Endothelial cell of umbilical vein (primary cell): ENCODE results near the gene CALCOCO2. TPM values are rescaled to one million over a fixed set of nuclear protein-coding genes. Genes with fewer than 3 reads are reported as not detected.

Experiments
- BruUV-seq: library from RNA; stranded (reverse); fragments of 400-500 nt; replicated peaks from 2 replicates; lab custom pipeline; 2021; lab: Mats Ljungman, UMichigan
- CTCF ChIA-PET: fragments of 300-600, 350-600 bp; sonication (Branson Sonifier 250); formaldehyde crosslinking; loops from one replicate; lab custom pipeline; 2021; ENCODE audit warnings: antibody characterized with exemption, inconsistent platforms; lab: Charles Lee
- POLR2A ChIA-PET: fragments of 300-600, 350-600 bp; sonication (Branson Sonifier 250); formaldehyde crosslinking; loops from one replicate; lab custom pipeline; 2021; ENCODE audit warnings: antibody characterized with exemption, inconsistent platforms; lab: Charles Lee
- DNase-seq: peaks from one replicate; pipeline ENCODE4 v3.0.0-alpha.2; 2011; ENCODE audit warnings: low read depth, low spot score
- FAIRE-seq: peaks from 2 replicates; lab custom pipeline; 2011; peaks lifted over from hg19 to GRCh38; lab: Jason Lieb, UNC
- H2AFZ ChIP-seq: 2 replicates; pipeline ENCODE4 v1.6.0; 2012; ENCODE audit warnings: low read depth, low read length, control low read depth, inconsistent platforms
- H3K27ac ChIP-seq: 2 replicates; pipeline ENCODE4 v1.5.1; 2011; ENCODE audit warnings: low read depth, mild to moderate bottlenecking, control low read depth, low read length, moderate library complexity; ENCODE audit not compliant: insufficient read depth
- H3K27me3 ChIP-seq, 2 experiments: 2 replicates each; pipeline versions ENCODE4 v1.6.0 to v1.6.1; 2011; ENCODE audit warnings: low read length in 2 of 2, mixed read lengths in 1 of 2; ENCODE audit not compliant: control insufficient read depth in 2 of 2, insufficient read depth in 2 of 2
- H3K36me3 ChIP-seq, 2 experiments: 2 replicates in 1 of 2; 3 replicates in 1 of 2; pipeline ENCODE4 v1.5.1; 2011; ENCODE audit warnings: low read length in 2 of 2, mild to moderate bottlenecking in 1 of 2, moderate library complexity in 1 of 2; ENCODE audit not compliant: control insufficient read depth in 2 of 2, insufficient read depth in 2 of 2; ENCODE audit errors: extremely low read depth in 1 of 2
- H3K4me1 ChIP-seq: 3 replicates; pipeline ENCODE4 v1.5.1; 2011; ENCODE audit warnings: mild to moderate bottlenecking, low read length; ENCODE audit not compliant: control insufficient read depth, insufficient read depth; ENCODE audit errors: extremely low read depth
- H3K4me2 ChIP-seq: 2 replicates; pipeline ENCODE4 v1.6.1; 2011; ENCODE audit warnings: low read length, control low read depth, mixed read lengths; ENCODE audit not compliant: insufficient read depth
- H3K4me3 ChIP-seq, 3 experiments: fragments of 200-600 bp in 1 of 3; sonication (generic), shearing (Covaris generic) in 1 of 3; replicated peaks in 1 of 3; 2 replicates each; pipeline ENCODE4 v1.5.1; 2011 to 2016; ENCODE audit warnings: control low read depth in 3 of 3, low read length in 3 of 3, mild to moderate bottlenecking in 2 of 3, inconsistent platforms in 1 of 3, low read depth in 1 of 3, moderate library complexity in 1 of 3; ENCODE audit not compliant: insufficient read depth in 1 of 3
- H3K79me2 ChIP-seq: 2 replicates; pipeline ENCODE4 v1.6.0; 2012; ENCODE audit warnings: low read length, inconsistent platforms; ENCODE audit not compliant: control insufficient read depth, insufficient read depth
- H3K9ac ChIP-seq: replicated peaks from 2 replicates; pipeline ENCODE3; 2011; ENCODE audit warnings: low read length, control low read depth; ENCODE audit not compliant: insufficient read depth; ENCODE audit errors: extremely low read depth
- H3K9me1 ChIP-seq: replicated peaks from 3 replicates; pipeline ENCODE4 v1.6.0; 2011; ENCODE audit warnings: mild to moderate bottlenecking, low read length; ENCODE audit not compliant: control insufficient read depth, insufficient read depth; ENCODE audit errors: extremely low read depth
- H3K9me3 ChIP-seq: replicated peaks from 2 replicates; pipeline ENCODE4 v1.5.1; 2012; ENCODE audit warnings: low read length, inconsistent platforms; ENCODE audit not compliant: control insufficient read depth, insufficient read depth
- H4K20me1 ChIP-seq: replicated peaks from 2 replicates; pipeline ENCODE3; 2011; ENCODE audit warnings: mild to moderate bottlenecking, low read length; ENCODE audit not compliant: control insufficient read depth, insufficient read depth; ENCODE audit errors: extremely low read depth
- EZH2 ChIP-seq: IDR thresholded peaks from 2 replicates; pipeline ENCODE4 v1.6.1; 2012; ENCODE audit warnings: borderline replicate concordance, low read depth, mild to moderate bottlenecking, moderate library complexity, low read length, inconsistent platforms; ENCODE audit not compliant: severe bottlenecking
- FOS ChIP-seq: IDR thresholded peaks from 2 replicates; pipeline ENCODE4 v1.6.1; 2011; ENCODE audit warnings: mild to moderate bottlenecking, low read length, moderate library complexity, borderline replicate concordance; ENCODE audit not compliant: insufficient read depth
- GATA2 ChIP-seq: IDR thresholded peaks from 2 replicates; pipeline ENCODE4 v1.7.0; 2011; ENCODE audit warnings: low read depth, mild to moderate bottlenecking, moderate library complexity, mixed read lengths, low read length; ENCODE audit not compliant: insufficient read length, insufficient read depth
- JUN ChIP-seq: IDR thresholded peaks from 2 replicates; pipeline ENCODE4 v1.6.1; 2011; ENCODE audit warnings: borderline replicate concordance, low read depth; ENCODE audit not compliant: insufficient read length, insufficient read depth
- MYC ChIP-seq: IDR thresholded peaks from one replicate; pipeline ENCODE4 v1.6.1; 2011; ENCODE audit warnings: mild to moderate bottlenecking, low read depth, low read length
- POLR2A ChIP-seq: IDR thresholded peaks from 2 replicates; pipeline ENCODE4 v1.6.1; 2012; ENCODE audit warnings: low read depth, mild to moderate bottlenecking, control low read depth, low read length
- POLR2AphosphoS5 ChIP-seq: IDR thresholded peaks from 2 replicates; pipeline ENCODE4 v1.6.1; 2012; ENCODE audit warnings: low read depth, mild to moderate bottlenecking, control low read depth, low read length, moderate library complexity; ENCODE audit not compliant: insufficient read depth
- dilution Hi-C: fragments of 300-500 bp; cut with MboI; formaldehyde crosslinking; loops from one replicate; pipeline ENCODE4 v1.15.0; 2019; ENCODE audit warnings: low sequenced_read_pairs; ENCODE audit not compliant: extremely low pct_ligation_motif_present
- intact Hi-C: fragments of 100-400 bp; cut with micrococcal nuclease; formaldehyde crosslinking; loops from one replicate; pipeline ENCODE4 v1.10.0; 2022
- polyA plus RNA-seq, 4 experiments: library from polyadenylated mRNA; depleted of rRNA in 3 of 4; stranded (reverse) in 3 of 4; unstranded in 1 of 4; fragments of >200 nt; gene quantifications; 2 replicates each; pipeline versions ENCODE4 v1.2.1 to v1.2.3, GENCODE V29; 2011 to 2012; ENCODE audit warnings: missing spikeins in 1 of 4
- total RNA-seq: library from RNA; stranded (reverse); gene quantifications from 2 replicates; pipeline ENCODE4 v1.2.3, GENCODE V29; 2021
- TF ChIP-seq, protein P1 (sequence below), 2 donors: IDR thresholded peaks; 1 replicate in 1 of 2; 2 replicates in 1 of 2; pipeline ENCODE4 v1.5.1; 2011; ENCODE audit warnings: low read length in 2 of 2, mild to moderate bottlenecking in 2 of 2, moderate library complexity in 2 of 2, control low read depth in 1 of 2, inconsistent platforms in 1 of 2, low read depth in 1 of 2; ENCODE audit not compliant: insufficient read depth in 1 of 2; ENCODE audit errors: extremely low read depth in 1 of 2
- TF ChIP-seq, protein P2 (sequence below): IDR thresholded peaks from 2 replicates; pipeline ENCODE4 v1.6.1; 2011; ENCODE audit not compliant: insufficient read depth, insufficient read length

CALCOCO2 gene
- total and polyA plus RNA-seq, 2 donors (not counting 3 experiments of a cell fraction or from before 2014, with no cell fraction given) = 20.6 to 64.9 TPM

DNA sequence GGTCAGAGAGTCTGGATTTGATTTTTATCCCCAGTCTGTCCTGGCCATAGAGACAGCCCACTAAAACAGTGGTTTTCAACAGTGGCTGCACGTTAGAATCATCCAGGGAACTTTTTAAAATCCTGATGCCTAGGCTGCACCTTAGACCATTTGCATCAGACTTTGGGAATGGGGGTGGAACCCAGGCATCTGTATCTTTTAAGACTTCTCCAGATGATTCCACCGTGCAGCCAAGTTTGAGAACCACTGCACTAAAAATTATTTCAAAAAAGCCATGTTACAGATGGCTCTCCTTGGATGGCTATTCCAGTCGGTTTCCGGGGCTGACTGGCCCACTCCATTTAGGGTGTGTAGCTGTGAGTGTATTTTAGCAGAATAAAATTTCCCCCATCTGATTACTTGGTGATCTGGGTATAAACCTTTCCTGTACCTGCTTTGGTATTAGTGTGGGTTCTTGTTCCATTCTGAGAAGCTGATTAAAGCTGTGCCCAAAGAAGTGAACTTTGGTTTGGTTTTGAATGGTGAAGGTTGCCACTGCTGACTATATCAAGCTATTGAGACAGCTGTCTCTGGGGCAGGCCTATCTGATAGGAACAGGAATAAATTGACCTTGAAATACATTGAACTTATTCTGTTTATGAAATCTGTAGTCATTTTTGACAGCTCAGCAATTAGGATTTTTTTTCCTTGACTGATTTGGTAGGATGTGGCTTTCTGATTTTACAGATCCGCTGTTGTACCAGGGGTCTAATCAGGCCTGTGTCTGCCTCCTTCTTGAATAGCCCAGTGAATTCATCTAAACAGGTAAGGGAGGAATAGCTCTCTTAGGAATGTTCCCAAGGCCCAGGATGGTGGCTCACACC, 63.0 kb downstream of the CALCOCO2 start:
- no peak for TF ChIP-seq JUN
- no peak for TF ChIP-seq MYC
- TF ChIP-seq, protein P1, sequence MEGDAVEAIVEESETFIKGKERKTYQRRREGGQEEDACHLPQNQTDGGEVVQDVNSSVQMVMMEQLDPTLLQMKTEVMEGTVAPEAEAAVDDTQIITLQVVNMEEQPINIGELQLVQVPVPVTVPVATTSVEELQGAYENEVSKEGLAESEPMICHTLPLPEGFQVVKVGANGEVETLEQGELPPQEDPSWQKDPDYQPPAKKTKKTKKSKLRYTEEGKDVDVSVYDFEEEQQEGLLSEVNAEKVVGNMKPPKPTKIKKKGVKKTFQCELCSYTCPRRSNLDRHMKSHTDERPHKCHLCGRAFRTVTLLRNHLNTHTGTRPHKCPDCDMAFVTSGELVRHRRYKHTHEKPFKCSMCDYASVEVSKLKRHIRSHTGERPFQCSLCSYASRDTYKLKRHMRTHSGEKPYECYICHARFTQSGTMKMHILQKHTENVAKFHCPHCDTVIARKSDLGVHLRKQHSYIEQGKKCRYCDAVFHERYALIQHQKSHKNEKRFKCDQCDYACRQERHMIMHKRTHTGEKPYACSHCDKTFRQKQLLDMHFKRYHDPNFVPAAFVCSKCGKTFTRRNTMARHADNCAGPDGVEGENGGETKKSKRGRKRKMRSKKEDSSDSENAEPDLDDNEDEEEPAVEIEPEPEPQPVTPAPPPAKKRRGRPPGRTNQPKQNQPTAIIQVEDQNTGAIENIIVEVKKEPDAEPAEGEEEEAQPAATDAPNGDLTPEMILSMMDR (IDR thresholded peaks at IDR 0.05; ENCODE audit: extremely low read depth in 1 of 2, insufficient read depth in 1 of 2, low read depth in 1 of 2, low read length in 2 of 2) = no peak
- peak overlapping the region; percentile 79 for H3K4me2 ChIP-seq
- H3K79me2 ChIP-seq = peaks cover 12% of the 10 kb centered on the region
- intact Hi-C loops = loop anchor here (2.0 kb wide), 1 partner anchor 139 kb away; no protein-coding TSS in a partner anchor
- H3K4me1 ChIP-seq = peaks cover 11% of the 10 kb centered on the region
- peak overlapping the region; percentile 3 to 79 (median 61) for H3K4me3 ChIP-seq
- H3K9me1 ChIP-seq = no peaks in the 10 kb centered on the region
- peak overlapping the region; percentile 64 for H3K9ac ChIP-seq
- BruUV-seq = no TSS peak
- no peaks in the 10 kb centered on the region for H3K27me3 ChIP-seq
- no peak overlapping the region for H3K27ac ChIP-seq
- no peak overlapping the region for H2AFZ ChIP-seq
- no peaks in the 10 kb centered on the region for H3K9me3 ChIP-seq
- dilution Hi-C loops = no loop called here
- ChIA-PET POLR2A (interaction anchor here (2.8 kb wide), 1 partner anchor 14 kb away, joined by 20 read pairs; the partner anchor contains the start of gene UBE2Z), CTCF (interaction anchor here (0.5 to 3.1 kb wide), 6 partner anchors 10 to 220 kb away, joined by 3 to 20 read pairs (median 11); no protein-coding TSS in a partner anchor)
- no peak for FAIRE-seq
- no peak for DNase-seq
- no peaks in the 10 kb centered on the region for H4K20me1 ChIP-seq
- peaks cover 0 to 11% of the 10 kb centered on the region in 2 experiments for H3K36me3 ChIP-seq

DNA sequence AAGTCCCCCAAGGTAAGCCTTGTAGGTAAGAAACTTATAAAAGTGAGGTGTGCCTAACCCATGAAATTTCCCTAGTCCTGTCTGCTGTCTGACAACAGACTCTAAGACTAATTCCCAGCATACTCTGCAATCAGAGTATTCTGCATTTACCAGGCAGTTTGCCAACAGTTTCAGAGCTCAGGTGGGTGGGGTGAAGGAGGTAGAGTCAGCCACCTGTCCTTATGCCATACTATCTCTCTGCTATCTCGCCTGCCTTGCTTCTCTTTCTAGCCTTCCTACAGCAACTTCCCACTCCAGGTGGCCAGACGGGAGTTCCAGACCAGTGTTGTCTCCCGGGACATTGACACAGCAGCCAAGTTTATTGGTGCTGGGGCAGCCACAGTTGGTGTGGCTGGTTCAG, 64.1 kb downstream of the CALCOCO2 start:
- H3K27me3 ChIP-seq = no peaks in the 10 kb centered on the region
- no peak overlapping the region for H3K9ac ChIP-seq
- intact Hi-C loops (no loop called here), dilution Hi-C loops (no loop called here)
- H3K27ac ChIP-seq = no peak overlapping the region
- ChIA-PET POLR2A (no interaction called here), CTCF (interaction anchor here (3.1 kb wide), 1 partner anchor 137 kb away, joined by 20 read pairs; no protein-coding TSS in a partner anchor)
- no peaks in the 10 kb centered on the region for H3K9me1 ChIP-seq
- no TSS peak for BruUV-seq
- no peaks in the 10 kb centered on the region for H3K9me3 ChIP-seq
- DNase-seq = no peak
- TF ChIP-seq EZH2 (no peak), GATA2 (no peak), POLR2AphosphoS5 (no peak), MYC (no peak), FOS (no peak), POLR2A (no peak), JUN (no peak)
- TF ChIP-seq, protein P2, sequence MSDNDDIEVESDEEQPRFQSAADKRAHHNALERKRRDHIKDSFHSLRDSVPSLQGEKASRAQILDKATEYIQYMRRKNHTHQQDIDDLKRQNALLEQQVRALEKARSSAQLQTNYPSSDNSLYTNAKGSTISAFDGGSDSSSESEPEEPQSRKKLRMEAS = no peak
- TF ChIP-seq, protein P1 (IDR thresholded peaks at IDR 0.05; ENCODE audit: extremely low read depth in 1 of 2, insufficient read depth in 1 of 2, low read depth in 1 of 2, low read length in 2 of 2) = no peak
- H3K36me3 ChIP-seq = peaks cover 0 to 11% of the 10 kb centered on the region in 2 experiments
- H4K20me1 ChIP-seq = no peaks in the 10 kb centered on the region
- no peak overlapping the region for H2AFZ ChIP-seq
- H3K79me2 ChIP-seq = peaks cover 12% of the 10 kb centered on the region
- peaks cover 11% of the 10 kb centered on the region for H3K4me1 ChIP-seq
- FAIRE-seq = no peak
- H3K4me3 ChIP-seq = no peak overlapping the region
- H3K4me2 ChIP-seq = no peak overlapping the region
